Measurements from ENCODE around the gene RAVER2. TPM values are rescaled to one million over a fixed set of nuclear protein-coding genes. Genes with fewer than 3 reads are reported as not detected.

RAVER2 gene
- polyA plus RNA-seq, 10 donors, result 17.0 to 26.2 (median 20.2) TPM

GRCh38 chr1:64874666-64875065 is 129.8 kb downstream of the RAVER2 start:
- no peak for DNase-seq

GRCh38 chr1:64875101-64875500 is 130.2 kb downstream of the RAVER2 start:
- DNase-seq, result no peak

GRCh38 chr1:64875606-64876005 is 130.7 kb downstream of the RAVER2 start:
- DNase-seq, result no peak

- no peak for DNase-seq
Observed at GRCh38 chr1:64877151-64877550, 132.3 kb downstream of the RAVER2 start.

GRCh38 chr1:64877598-64877997 is 132.7 kb downstream of the RAVER2 start:
- no peak for DNase-seq

GRCh38 chr1:64878090-64878489 is 133.2 kb downstream of the RAVER2 start:
- no peak for DNase-seq

GRCh38 chr1:64878931-64879611 is 134.2 kb downstream of the RAVER2 start:
- DNase-seq, result no peak

GRCh38 chr1:64880449-64880848 is 135.6 kb downstream of the RAVER2 start:
- no peak for DNase-seq

GRCh38 chr1:64881281-64881680 is 136.4 kb downstream of the RAVER2 start:
- DNase-seq, result no peak

Other genes with a start within 250 kb of the RAVER2 start
- gene JAK1, start 221.5 kb downstream of the RAVER2 start, polyA plus RNA-seq (ENCODE audit: insufficient read length in 10 of 10), result 10 to 100 TPM; 54.9 to 71.5 (median 67.3) TPM